HG03064 (cell line): ENCODE results near the gene NTM.
"Not testable (repeated sequence)": the region's sequence is repeated elsewhere in the genome, so short reads cannot be mapped to it uniquely, and the experiment has no call there.

Experiments used
- ATAC-seq: cut with Tn5 transposase; IDR thresholded peaks from one replicate; pipeline ENCODE4 v1.9.1; 2021; ENCODE audit warnings: low read depth; ENCODE audit not compliant: unreplicated experiment

Gene NTM

DNA sequence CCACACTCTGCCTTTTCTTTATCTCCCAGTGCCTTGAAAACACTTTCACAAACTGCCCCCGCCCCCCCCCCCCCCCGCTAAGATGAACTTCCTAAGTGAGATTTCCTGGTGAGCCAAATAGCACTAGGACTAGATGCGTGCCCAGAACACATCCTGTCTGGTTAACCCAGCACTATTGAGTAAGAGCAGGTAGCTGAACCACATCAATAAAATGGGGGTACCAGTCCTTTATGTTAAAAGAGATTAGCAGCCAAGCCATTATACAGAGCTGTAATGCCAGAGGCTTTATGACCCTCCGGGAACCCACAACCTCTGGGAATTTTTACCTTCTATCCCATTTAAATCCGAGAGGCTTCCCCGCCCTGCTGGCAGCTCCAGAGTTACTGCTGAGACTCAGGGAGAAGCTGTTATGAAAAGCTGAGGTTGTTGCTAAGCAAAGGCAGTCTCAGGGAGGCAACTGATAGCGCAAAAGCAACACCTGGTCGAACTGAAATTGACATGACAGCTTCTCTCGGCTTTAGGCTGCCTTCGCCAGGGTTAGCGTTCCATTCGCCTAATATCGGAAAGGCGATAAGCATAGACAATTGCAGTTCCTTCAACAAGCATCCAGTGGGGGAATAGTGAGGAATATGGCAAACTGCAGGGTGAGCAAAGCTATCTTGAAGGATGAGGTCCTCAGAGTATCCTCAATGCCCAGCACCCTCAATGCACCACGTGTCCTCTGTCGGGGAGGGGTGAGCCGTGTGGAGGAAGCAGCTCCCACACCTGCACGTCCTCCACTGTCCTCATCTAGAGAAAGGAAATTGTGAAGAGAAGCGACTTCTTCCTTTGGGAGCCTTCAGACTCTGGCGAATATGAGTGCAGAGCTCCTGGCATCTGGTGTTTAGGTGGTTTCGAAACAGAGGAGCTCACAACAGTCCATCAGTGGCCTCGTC lies 977.0 kb downstream of the NTM start:
- ATAC-seq = no peak

DNA sequence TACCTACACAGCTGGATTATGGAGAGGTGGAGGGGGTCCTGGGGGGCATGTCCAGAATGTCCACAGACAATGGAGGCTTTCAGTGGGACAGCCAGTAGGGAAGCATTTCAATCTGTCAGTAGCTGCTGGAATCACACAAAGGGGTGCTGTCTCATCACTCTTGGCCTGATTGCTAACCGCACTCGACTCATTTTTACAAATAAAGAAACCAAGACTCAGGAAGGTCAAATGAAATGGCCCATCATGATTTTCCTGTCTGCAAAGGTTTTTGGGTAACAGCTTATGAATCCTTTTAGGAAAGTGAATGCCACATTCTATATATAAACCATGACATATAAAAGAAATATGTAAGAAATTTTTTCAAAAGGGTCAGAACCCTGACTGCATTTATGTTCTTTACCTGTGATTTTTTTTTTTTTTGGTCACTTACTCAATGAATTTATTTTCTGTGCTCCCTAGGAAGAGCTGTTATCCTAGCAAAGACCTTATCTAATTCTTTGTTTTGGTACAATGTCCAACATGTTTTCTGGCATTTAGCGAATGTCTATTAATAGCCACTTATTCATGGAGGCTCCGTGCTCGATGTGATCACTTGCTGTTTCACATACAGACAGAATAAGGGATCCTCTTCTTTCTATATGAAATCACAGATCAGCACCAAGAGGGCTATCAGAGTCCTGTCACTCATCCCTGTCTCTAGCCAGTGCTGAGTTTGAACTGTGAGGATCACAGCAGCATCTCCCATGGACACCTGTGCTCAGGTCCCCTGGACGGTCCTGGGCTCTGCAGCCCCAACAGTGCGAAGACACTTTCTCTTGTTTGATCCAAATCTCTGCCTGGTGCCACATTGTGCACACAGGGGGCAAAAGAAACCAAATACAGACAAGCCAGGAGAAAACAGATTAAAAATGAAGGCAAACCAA lies 979.7 kb downstream of the NTM start:
- ATAC-seq = no peak

GRCh38 chr11:132351050-132351449 lies 980.6 kb downstream of the NTM start:
- no peak for ATAC-seq

- no peak for ATAC-seq
These were observed 982.1 kb downstream of the NTM start for GRCh38 chr11:132352497-132352896.

- no peak for ATAC-seq
These were observed 982.8 kb downstream of the NTM start for GRCh38 chr11:132353255-132353654.

DNA sequence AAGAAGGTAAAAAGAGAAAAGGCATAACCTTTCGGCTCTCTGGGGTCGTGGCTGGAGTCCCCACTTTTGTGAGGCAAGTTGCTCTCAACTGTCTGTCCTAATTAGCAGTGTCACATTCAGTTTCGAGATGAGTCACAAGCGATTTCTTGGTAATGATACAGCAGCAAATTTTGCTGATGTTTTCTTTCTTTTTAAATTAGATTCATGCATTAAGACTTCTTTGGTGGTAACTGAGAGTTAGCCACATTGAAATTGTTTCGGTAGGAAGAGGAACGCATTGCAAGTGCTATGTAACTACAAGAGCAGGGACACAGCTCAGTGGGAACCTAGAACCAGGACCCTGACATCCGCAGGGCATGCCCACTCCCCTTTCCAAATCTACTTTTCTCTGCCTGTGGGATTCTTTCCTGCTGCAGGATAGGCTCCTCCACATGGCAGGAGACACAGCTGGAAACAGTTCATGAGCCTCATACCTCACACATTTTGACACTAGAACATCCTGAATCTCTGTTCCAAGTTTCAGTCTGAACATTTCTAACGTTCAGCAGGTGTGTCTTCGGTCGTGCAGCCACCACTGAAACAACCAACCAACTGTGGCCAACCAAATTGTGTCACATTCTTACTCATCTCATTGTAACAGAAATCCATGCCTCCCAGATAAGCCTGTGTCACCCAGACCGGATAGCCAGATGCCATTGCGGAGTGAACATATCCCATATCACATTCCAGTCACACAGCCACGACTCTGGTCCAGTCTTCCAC lies 987.6 kb downstream of the NTM start:
- ATAC-seq = no peak

DNA sequence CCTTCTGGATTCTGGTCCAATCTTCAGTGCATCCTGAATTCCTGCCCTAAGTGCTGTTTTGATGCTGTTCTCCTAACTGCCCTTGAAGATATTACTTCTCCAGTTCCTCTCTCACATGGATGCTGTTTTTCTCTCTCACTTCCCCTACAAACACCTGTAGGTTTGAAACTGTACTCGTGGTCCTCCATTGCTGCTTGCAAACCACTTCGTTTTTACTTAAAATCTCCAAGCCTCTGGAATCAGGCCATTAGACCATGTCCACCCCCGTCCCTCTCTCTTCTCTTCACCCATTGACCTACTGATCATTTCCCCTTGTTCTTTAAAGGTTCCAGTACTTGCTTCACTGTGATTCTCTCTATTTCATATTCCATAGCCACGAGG lies 988.1 kb downstream of the NTM start:
- no peak for ATAC-seq

DNA sequence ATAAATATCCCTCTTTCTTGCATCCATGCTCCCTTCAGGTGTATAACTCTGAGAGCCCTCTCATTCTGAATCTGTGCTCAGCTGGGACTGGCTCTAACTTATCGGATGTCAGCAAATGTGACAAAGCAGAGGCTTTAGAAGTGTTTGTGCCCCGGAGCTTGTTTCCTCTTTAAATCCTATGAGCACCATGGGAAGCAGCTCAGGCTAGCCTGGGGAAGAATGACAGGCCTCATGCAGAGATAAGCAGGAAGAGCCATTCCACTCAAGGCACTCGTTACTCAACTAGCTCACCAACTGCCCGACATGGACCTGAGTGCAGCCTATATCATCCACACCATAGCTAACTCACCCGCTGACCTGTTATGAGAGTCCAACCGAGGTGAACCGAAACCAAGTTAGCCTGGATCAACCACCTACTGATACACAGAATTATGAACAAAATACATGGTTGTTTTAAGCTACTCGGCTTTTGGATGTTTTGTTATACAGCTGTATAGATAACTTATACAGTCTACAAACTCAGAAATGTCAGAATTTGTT lies 990.7 kb downstream of the NTM start:
- no peak for ATAC-seq

- ATAC-seq = no peak
These were observed 995.2 kb downstream of the NTM start for GRCh38 chr11:132365650-132366049.

- no peak for ATAC-seq
These were observed 996.9 kb downstream of the NTM start for GRCh38 chr11:132367293-132367692.

DNA sequence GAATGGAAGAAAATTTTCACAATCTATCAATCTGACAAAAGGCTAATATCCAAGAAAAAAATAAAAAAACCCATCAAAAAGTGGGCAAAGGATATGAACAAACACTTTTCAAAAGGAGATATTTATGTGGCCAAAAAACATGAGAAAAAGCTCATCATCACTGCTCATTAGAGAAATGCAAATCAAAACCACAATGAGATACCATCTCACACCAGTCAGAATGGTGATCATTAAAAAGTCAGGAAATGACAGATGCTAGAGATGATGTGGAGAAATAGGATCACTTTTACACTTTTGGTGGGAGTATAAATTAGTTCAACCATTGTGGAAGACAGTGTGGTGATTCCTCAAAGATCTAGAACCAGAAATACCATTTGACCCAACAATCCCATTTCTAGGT lies 999.7 kb downstream of the NTM start:
- ATAC-seq = not testable (repeated sequence)

DNA sequence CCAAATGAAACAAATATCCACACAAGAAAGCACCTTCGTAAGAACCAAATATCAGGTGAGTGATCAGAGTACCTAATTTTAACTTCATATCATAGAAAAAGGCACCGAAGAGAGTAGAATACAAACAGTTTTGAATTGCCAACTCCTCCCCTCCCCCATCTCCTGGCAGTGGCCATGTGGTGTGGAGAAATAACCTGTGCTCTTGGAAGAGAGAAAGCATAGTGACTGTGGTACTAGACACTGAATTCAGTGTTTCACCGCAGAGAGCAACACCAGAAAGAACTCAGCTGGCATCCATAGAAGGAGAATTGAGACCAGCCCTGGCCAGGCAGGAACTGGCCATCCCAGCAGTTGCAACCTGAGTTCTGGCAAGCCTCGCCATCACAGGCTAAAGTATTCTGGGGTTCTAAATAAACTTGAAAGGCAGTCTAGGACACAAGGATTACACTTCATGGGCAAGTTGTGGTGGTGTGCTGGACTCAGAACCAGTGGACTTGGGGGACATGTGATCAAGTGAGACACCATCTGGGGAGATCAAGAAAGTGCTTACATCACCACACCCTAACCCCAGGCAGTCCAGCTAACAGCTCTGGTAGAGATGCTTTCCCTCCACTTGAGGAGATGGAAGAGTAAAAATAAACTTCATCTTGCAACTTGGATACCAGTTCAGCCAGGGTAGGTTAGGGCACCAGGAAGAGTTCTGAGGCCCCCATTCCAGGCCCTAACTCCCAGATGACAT lies 1003.2 kb downstream of the NTM start:
- ATAC-seq = no peak

- ATAC-seq = no peak
These were observed 1009.1 kb downstream of the NTM start for GRCh38 chr11:132379540-132379939.
